HG03469 (cell line): Measurements from ENCODE around the gene PARD6G.
"Not testable (repeated sequence)": the region's sequence is repeated elsewhere in the genome, so short reads cannot be mapped to it uniquely, and the experiment has no call there.

Source experiments
- ATAC-seq: cut with Tn5 transposase; IDR thresholded peaks from one replicate; pipeline ENCODE4 v1.9.1; 2021; ENCODE audit warnings: mild to moderate bottlenecking, moderate library complexity, moderate number of reproducible peaks; ENCODE audit not compliant: unreplicated experiment

The PARD6G gene

GRCh38 chr18:80243204-80243603 is 4.1 kb downstream of the PARD6G start:
- no peak for ATAC-seq

DNA sequence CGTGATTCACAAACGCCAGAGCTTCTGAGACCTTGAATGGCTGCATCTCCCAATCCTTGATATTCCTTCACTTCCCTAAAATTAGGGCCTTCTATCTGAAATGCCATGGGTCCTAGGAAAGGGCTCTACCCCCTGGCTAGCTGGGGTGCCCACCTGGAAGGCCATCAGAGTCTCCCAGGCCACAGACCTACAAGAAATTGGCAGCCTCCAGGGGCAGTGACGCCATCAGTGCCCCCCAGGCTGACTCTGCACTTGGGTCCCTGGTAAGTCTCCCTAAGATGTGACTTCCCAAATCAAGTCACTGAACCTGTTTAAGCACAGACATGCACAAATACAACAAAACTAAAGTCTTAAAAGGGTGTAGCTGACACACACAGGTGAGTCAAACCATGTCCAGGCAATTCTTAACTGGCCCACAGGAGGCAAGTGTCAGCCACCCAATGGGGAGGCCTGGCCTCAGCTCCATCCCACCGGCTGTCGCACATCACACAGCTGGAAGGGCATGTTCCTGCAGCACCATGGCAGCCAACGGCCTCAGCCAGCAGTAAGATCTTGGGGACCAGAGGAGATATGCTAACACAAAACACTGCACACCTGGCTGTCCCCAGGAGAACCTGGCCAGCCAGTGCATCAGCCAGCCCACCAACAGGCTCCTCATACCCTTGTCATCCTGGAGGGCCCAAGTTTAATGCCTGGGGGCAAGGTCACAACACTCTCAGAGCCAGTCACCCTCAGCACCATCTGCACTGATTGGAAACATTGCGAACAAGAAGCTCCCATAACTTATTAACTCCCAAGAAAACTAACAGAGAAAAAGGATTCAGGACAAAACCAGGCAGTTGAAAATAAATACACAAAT is 5.2 kb downstream of the PARD6G start:
- ATAC-seq, result no peak

DNA sequence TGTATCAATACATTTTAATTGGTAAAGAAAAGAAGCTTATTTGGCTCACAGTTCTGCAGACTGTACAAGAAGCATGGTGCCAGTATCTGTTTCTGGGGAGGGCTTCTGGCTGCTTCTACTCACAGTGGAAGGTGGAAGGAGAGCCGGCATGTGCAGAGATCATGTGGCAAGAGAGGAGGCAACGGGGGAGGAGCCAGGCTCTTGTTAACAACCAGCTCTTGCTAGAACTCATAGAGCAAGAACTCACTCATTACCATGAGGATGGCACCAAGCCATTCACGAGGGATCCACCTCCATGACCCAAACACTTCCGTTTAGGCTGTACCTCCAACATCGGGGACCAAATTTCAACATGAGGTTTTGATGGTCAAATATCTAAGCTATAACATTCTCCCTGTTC is 7.5 kb downstream of the PARD6G start:
- ATAC-seq, result no peak

- ATAC-seq, result no peak
These were observed 8.6 kb downstream of the PARD6G start for GRCh38 chr18:80238651-80239260.

GRCh38 chr18:80237519-80237918 is 9.8 kb downstream of the PARD6G start:
- not testable (repeated sequence) for ATAC-seq

- no peak for ATAC-seq
These were observed 12.9 kb downstream of the PARD6G start for GRCh38 chr18:80234398-80234797.

GRCh38 chr18:80233899-80234298 is 13.4 kb downstream of the PARD6G start:
- no peak for ATAC-seq

- no peak for ATAC-seq
These were observed 14.0 kb downstream of the PARD6G start for GRCh38 chr18:80233201-80233835.

- ATAC-seq, result no peak
These were observed 14.6 kb downstream of the PARD6G start for GRCh38 chr18:80232710-80233109.

DNA sequence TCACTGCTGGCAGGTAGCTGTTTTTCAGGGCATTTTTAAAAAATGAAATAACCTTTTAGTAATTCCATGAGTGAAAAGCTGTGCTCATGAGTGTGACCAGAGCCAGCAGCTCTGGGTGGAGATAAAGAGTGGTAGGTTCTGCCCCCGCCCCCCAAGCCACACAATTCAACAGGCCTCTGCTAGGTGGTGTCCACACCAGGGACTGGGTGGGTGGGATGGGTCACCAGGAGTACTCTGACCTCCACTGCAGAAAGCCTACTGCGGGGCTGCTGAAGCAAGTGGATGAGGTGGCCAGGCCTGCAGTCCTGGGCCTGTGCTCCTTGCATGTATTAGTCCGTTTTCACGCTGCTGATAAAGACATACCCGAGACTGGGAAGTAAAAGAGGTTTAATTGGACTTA is 15.3 kb downstream of the PARD6G start:
- no peak for ATAC-seq

GRCh38 chr18:80231616-80232015 is 15.7 kb downstream of the PARD6G start:
- no peak for ATAC-seq

DNA sequence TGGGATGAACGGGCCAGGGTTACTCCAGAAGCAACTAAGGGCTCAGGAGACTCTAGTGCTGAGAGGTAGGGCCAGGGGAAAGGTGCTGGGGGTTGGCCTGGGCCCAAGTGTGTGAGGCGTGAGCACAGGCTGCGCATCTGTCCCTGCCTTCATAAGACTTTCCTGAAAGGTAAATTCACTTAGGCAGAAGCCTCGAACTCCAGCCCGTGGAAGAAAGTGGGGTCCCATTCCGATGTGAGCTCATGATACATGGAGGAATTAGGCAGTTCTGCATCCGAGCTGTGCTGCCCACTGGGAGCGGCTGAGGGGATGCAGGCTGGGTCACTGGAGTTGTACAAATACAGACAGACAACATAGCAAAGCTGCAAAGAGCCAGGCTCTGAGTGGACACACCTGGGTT is 16.2 kb downstream of the PARD6G start:
- no peak for ATAC-seq

GRCh38 chr18:80229766-80230745 is 17.3 kb downstream of the PARD6G start:
- ATAC-seq, result no peak

GRCh38 chr18:80229363-80229762 is 18.0 kb downstream of the PARD6G start:
- ATAC-seq, result no peak

- no peak for ATAC-seq
These were observed 19.1 kb downstream of the PARD6G start for GRCh38 chr18:80228051-80228848.

DNA sequence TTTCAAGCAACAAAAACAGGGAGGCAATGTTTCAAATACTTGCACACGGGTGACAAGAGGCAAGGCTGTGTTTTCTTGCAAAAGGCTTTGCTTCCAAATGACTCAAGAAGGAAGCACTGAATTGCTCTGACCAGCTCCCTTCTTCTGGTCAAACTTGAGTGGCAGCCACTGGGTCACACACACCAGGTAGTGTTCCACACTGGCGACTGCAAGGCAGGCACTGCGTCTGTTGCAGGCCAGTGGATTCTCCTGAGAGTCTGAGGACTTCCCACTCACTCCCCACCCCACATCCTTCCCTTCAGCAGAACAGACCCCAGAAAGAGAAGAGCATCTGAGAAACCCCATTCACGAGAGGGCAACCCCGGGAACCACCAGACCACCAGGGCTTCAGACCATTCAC is 19.8 kb downstream of the PARD6G start:
- no peak for ATAC-seq

DNA sequence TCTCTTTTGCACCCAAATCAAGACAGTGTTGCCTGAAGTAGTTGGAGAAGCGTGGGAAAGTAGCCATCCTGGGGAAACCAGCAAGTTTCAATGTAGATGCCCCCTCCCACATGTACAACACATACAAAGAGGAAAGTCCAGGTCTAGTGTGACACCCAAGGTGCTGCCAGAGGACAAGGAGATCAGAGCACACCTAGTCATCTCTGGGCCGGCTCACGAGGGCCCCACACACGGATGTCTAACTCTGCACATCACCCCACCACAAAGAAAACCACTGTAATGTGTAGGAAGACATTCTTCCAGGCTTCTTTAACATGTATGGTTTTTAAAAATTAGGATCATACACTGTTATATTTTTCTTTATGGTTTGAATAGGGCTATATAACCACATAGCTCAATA is 21.6 kb downstream of the PARD6G start:
- no peak for ATAC-seq

GRCh38 chr18:80223581-80224148 is 23.6 kb downstream of the PARD6G start:
- ATAC-seq, result no peak

DNA sequence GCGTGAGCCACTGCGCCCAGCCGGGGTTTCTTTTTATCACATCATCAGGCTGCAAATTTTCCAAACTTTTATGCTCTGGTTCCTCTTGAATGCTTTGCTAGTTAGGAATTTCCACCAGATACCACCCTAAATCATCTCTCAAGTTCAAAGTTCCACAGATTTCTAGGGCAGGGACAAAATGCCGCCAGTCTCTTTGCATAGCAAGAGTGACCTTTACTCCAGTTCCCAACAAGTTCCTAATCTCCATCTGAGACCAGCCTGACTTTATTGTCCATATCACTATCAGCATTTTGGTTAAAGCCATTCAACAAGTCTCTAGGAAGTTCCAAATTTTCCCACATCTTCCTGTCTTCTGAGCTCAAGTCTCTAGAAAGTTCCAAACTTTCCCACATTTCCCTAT is 27.8 kb downstream of the PARD6G start:
- not testable (repeated sequence) for ATAC-seq
